Nucleus accumbens (tissue), 56 donors: ENCODE measurements around the gene SLC16A3.
"Not testable (repeated sequence)": the region's sequence is repeated elsewhere in the genome, so short reads cannot be mapped to it uniquely, and the experiment has no call there.

ENCODE experiments used
- DNase-seq, 56 donors: peaks; one replicate each; lab custom pipeline; 2025; lab: John Stamatoyannopoulos, UW

SLC16A3 gene

DNA sequence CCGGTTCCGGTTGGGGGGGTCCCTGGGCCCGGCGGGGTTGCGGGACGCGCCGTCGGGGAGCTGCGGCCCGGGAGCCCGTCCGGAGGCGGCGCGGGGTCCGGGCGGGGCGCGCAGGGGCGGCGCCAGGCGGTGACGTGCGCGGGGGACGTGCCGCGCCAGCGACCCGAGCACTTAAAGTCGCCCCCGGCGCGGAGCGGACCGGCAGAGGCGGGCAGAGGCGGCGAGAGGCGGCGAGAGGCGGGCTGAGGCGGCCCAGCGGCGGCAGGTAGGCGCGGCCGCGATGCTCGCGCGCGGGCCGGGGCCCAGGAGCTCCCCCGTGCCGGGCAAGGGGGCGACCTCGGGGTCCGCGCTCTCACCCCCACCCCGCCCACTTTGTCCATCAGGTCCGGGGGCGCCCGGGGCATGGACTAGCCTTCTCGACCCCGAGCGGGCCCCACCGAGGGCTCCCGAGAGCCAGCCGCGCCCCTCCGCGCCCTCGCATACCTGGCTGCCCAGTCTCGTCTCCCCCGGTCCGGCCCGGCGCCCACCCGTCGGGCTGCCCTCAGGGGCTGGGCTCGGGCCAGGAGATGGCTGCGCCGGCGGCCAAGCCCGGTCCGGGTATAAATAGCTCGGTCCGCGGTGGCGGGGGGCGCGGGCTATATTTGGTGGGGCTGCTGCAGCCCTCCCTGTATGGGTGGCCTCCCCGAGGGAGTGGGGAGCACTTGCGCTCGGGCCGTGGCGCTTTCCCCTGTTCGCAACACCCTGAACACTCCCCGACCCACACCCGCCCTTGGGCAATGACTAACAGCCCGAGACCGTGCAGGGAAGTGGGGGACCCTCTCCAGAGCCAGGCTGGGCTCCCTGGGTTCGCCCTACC lies at the start of gene SLC16A3:
SLC16A3 (plus strand) TSS at position 201 of the 856 bp plus-strand sequence. CDS start 6,967 bp downstream, outside the sequence.
- DNase-seq, result peak in 4 of 56 donors; percentile 14 to 42 (median 31)

DNA sequence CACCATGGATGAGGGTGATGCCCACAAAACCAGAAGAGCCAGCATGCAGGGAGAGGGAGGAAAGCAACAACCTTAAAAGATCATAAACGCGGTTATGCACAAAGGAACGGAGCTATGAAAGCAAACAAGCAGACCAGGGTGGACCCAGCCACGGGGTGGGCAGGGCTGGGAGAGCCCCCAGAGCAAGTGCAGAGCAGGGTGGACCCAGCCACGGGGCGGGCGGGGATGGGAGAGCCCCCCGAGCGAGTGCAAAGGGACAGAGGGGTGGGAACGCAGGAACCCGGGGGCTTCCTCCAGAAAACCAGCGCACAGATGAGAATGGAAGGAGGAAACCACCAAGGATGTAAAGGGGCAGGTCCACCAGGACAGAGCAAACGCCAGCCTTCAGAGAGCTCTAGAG lies 49.4 kb upstream of the SLC16A3 start:
- DNase-seq, result no peak

DNA sequence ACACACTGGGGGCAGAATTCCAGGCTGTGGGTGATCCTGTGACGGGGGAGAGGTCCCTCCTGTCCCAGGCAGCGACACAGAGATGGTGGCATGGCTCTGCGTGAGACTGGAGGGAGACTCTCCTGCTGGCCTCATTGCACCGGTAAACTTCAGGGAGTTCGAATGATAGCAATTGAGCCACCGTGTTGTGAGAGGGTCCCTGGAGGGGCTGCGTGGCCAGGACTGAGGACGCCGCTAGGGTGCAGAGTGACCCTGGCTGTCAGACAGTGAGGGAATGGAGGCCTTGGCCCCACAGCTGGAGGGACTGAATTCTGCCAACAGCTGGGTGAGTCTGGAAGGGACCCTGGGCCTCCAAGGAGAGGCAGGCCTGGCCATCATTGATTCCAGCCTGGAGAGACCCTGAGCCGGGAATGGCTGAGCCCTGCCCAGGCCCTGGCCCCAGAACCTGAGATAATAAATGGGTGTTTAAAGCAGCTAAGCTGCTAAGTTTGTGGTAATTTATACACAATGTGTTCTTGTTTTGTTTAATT lies 48.8 kb upstream of the SLC16A3 start:
- no peak for DNase-seq

DNA sequence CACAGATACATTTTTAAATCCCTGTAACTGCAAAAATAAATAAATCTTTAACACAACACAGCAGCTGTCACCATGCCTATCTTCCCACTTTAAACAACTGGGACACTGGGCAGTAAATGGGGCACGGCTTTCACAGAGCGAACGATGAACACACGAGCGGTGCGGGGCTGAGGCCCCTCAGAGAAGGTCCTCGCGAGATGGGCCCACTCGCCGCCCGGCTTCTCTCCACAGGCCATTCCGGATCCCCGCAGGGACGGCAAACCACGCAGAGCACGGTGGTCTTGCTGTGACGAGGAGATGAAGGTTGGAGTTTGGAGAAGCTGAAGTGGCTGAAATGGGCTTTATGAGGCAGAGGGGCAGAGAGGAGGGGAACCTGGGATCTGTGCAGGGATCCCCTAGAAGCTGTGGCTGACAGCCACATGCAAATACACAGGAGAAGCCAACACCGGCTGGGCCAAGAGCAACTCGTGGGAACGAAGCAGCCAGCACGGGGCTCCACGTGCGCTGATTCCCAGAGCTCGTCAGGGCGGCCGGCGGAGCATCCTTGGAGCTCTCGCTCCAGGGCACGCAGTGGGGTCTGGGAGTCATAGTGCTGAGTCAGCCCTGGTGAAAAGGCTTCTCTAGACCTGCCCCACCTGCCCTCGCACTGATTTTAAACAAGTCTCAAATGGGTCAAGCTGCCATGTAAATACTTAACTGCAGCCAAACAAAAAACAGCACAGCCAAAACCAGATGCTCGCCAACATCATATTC lies 47.9 kb upstream of the SLC16A3 start:
- DNase-seq, result peak in 2 of 56 donors; percentile 9 to 17

DNA sequence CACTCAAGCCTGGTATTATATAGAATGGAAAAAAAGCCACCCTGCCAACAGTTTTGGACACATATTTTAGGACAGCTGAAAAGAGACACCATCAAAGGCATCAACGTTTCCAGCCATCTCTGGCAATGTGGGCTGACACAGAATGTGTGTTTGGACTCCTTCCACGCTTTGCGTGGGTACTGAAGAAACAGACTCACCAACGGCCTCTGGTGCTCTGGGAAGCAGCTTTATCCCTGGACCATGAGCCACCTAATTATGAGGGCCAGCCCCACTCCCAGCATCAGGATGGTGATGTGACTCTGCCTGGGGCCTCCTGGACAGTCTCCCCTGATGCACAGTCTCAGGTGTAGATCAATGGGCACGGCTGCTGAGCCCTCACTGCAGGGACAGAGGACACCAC lies 44.1 kb upstream of the SLC16A3 start:
- DNase-seq, result no peak

DNA sequence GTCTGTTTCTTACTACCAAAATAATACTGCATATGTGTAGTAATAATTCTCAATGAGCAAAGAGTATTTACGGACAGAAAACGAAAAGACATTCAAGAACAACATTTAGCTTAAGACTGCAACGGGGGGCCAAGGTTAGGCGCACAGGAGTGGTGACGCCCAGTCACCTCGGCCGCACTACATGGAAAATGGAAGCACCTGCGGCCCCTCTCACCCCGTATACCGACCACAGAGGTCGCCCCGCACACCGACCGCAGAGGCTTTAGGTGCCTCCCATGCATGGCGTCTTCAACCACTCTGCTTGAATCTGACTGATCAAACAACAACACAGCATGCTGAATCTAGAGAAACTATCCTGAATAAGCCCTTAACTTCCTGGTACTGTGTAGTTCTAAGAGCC lies 42.6 kb upstream of the SLC16A3 start:
- DNase-seq, result no peak

DNA sequence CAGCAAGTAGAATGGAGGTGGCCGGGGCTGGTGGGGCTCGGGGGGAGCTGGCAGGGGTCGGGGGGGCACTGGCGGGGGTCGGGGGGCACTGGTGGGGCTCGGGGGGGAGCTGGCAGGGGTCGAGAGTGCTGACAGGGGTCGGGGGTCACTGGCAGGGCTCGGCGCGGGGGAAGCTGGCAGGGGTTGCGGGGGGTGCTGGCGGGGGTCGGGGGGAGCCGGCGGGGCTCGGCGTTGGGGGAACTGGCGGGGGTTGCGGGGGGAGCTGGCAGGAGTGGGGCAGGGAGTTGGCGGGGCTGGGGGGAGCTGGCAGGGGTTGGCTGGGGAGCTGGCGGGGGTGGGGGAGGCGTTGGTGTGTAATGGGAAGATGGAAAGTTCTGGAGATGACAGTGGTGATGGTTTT lies 41.3 kb upstream of the SLC16A3 start:
- no peak for DNase-seq

DNA sequence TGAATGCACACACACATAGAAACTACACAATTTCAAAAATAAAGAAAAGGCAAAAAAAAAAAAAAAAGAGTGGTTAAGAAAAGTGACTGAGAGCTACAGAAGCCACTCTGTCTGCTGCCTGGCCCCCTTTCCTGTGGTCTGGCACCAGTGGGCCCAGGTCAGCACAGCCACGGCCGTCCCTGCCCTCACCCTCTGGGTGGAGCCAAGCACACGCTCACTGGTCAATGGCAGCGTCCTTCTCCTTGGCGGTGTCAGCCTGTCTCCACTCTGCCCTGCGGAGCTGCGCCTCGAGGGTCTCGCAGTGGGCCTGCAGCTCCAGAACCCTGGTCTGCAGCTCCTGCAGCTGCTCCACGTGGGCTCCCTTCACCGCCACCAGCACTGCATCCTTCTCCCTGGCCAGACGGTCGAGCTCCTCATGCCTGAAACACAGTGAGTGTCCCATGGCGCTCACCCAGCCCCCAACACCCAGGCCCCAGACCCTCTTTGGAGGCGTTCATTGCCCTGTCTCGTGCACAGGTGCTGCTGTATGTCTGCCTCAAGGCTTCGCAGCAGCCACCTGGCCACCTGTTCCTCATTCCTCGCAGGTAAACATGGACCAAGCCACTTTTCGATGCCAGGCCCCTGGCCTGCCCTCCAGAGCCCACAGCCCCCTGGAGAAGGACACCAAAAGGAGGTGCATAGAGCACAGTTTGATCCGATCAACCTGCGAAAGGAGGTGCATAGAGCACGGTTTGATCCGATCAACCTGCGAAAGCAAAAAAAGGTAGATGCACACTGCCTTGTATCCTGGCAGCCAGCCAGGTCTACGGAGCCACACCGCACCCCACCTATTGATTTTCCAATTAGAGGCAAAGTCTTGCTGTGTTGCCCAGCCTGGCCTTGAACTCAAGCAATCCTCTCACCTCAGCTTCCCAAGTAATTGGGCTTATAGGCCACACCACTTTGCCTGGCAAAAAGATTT lies 40.6 kb upstream of the SLC16A3 start:
- no peak for DNase-seq

DNA sequence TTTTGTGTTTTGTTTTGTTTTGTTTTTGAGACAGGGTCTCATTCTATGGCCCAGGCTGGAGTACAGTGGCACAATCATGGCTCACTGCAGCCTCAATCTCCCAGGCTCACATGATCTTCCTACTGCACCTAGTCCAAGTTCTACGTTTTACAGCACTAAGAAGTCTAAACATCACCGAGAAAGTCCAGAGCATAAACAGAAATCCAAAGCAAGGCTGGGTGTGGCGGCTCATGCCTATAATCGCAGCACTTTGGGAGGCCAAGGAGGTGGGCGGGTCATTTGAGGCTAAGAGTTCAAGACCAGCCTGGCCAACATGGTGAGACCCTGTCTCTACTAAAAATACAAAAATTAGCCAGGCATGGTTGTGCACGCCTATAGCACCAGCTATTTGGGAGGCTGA lies 35.8 kb upstream of the SLC16A3 start:
- DNase-seq, result not testable (repeated sequence)

DNA sequence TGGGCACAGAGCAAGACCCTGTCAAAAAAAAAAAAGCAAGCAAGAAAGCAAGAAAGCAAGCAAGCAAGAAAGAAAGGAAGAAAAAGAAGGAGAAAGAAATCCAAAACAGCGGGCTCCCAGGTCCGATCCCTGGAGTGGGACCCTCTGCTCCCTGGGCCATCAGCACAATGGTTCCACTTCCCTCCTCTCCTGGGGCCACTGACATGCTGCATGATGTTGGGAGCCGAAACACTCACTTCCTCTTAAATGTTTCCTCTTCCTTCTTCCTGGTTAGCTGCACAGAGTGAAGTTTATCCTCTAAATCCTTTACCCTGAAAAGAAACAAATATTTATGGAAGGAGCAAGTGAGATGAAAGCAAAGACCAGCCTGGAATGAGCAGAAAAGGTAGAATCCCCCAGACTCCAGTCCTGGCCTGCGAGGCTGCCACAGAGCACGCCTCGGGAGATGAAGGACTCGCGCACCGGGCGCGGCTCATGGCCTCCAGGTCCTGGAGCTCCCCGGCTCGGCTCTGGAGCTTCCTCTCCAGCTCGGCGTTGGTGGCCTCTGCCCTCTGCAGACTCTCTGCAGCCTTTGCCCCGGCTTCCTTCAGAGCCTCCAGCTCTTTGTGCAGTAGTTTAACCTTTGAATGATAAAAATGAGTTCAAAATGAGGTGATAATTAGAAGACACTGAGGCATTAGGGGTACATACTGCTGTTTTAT lies 35.2 kb upstream of the SLC16A3 start:
- peak in 1 of 56 donors; percentile 9 for DNase-seq

DNA sequence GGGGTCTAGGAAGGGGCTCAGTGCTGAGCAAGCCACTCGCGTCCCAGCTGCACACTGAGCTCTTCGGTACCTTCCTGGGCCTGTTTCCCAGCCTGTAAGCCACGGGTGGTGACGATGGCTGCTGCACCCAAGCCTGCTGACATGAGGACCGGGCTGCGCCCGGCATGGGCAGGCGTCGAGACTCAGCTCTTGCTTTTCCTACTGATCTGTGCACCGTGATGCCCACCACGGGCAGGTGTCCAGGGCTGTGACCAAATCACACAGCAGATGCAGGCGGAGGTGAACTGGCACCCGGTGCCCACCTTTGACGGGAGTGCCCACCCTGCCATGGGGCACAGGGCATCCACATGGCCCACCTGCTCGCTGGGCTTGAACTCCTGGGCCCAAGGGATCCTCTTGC lies 34.1 kb upstream of the SLC16A3 start:
- DNase-seq, result no peak

DNA sequence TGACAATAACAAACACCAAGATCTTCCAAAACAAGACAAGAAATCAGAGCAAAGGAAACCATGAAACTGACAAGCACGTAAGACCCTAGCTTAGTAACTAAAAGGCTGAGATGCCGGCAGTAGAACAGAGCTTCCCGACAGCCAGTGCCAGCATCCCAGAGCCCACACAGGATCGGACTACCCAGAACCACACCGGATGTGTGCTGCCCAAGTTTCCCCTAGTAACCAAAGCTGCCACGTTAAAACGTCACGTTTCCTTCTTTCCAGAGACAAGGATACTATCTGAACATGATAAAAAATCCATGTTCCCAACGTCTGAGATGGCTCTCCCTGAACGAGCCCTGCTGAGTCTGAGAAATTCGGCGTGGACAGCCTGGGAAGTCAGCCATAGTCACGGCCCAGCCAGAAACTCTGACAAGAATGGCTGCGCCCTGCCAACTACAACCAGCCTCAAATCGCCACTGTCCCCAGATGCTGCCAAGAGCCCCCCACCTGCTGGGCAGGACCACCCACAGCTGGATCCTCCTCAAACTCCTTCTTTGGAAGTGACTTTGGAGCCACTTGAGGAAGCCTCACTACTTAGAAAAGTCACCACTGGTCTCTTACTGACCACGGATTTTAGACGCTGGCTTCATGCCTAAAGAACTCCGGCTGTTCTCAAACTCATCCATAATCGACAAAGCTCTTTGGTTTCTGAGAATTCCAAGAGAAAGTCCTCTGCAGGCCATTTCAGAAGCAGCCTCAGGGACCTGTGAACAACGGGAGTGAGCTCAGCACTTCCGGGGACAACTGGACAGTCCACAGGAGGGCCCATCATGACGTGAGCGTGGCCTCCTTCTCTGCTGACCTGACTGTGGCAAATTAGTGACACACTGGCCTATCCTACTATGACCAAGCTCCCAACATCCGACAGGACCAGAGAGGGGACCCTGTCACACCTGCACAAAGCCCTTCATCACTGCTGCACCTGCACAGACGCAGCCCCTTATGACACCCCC lies 32.9 kb upstream of the SLC16A3 start:
- DNase-seq, result no peak

DNA sequence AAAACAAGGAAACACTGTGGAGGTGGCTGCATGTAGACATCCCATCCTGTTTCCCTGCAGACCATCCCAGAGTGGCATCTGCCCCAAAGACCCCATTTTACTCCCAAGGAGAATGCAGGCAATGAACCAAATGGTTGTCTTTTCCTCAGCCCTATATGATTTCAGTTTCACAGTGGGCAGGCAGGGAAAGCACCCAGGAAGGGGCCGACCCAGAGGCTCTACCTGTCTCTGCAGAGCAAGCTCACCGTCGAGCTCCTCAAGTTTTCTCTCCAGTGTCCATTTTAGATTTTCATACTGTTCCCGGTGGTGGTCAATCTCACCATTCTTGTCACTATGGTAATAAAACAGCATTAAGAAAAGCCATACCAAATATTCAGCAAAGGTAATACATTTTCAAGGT lies 30.8 kb upstream of the SLC16A3 start:
- no peak for DNase-seq

DNA sequence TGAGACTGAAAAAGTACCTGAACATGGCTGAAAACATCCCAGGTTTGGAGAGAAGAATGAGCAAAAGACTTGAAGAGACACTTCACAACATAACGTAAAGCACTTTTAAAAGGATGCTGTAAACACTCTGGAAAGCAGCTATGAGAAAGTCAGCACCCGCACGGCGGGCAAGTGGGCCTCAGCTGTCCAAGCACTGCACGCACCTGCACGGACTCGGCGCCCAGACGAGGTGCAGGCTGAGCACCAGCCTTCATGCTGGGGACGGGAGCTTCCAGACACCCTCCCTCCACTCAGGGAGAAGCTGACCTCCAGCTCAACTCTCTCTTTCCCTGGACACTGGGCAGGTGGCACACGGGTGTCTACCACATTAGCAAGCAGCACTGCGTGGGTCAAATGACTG lies 29.3 kb upstream of the SLC16A3 start:
- no peak for DNase-seq

DNA sequence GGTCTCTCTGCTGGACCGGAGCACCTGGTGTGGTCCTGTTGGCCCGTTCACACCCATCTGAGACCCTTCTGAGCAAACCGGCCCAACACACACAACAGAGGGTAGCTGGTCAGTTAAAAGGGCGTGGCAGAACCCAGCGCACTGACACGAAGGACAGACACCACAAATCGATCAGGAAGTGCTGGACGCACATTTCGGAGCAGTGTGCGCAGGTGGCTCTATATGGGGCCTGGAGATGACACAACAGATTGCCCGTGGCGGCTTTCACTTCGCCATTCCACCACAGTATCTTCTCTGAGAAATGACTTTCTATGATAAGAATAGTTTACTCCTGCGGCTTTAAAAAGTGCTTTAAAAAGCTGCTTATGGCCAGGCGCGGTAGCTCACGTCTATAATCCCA lies 28.7 kb upstream of the SLC16A3 start:
- no peak for DNase-seq

DNA sequence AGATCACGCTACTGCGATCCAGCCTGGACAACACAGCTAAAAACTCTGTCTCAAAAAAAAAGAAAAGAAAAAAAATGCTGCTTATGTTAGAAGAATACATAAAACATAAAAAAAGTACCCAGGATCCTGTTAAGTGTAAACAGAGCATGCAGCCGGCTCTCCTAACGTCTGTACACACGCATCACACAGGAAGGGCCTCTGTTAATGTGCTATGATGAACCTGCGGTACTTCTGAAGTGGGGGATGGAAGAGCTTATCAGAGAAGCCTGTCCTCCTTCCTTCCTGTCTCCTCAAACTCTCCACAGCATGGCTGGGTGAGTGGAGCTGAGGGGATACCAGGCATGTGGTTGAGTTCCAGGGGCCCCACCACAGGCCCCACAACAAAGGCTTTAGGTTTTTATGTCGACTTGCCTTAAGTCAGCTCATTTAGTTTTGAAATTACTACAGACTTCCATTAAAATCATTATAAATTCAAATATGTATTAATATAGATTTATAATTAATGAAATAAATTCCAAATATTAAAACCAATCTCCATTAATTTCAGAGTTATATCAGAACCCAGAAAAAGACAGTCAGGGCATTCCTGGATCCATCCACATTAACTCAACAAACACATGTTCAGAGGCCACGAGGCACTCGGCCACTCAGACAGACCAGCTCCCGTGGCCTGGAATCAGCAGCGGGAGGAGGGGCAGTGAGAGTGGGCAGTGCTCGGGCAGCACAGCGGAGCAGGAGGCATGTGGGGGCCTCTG lies 27.9 kb upstream of the SLC16A3 start:
- DNase-seq, result no peak

DNA sequence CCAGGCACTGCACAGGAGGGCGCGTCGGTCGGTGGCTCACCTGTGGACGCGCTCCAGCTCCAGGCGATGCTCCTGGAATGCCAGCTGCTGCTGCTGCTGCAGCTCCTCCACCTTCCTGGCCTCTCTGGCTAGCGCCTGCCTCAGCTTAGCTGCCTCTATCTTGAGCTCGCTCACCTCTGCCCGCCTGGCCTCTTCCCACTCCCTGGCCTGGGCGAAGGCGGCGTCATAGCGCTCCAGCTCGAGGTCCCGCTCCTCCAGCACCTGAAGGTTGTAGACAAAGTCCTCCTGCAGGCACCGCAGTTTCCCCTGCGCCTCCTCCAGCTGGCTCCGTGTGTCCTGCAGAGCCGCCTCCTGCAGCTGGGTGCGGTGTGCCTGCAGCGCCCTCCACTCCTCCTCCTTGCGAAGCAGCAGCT lies 27.3 kb upstream of the SLC16A3 start:
- DNase-seq, result no peak

DNA sequence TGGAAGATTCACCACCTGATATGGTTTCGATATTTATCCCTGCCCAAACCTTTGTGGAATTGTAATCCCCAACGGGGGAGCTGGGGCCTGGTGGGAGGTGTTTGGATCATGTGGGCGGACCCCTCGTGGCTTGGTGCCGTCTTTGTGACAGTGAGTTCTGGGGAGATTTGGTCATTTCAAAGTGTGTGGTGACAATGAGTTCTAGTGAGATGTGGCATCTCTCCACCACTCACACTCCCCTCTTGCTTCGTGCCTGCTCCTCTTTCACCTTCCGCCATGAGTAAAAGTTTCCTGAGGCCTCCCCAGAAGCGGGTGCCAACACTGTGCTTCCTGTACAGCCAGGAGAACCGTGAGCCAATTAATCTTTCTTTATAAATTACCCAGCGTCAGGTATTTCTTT lies 25.9 kb upstream of the SLC16A3 start:
- DNase-seq, result no peak
